COR-L47 (cell line): Measurements from ENCODE around the gene SYNGR3.

Experiments used
- DNase-seq: peaks from one replicate; lab custom pipeline; 2025; lab: John Stamatoyannopoulos, UW

SYNGR3 gene

DNA sequence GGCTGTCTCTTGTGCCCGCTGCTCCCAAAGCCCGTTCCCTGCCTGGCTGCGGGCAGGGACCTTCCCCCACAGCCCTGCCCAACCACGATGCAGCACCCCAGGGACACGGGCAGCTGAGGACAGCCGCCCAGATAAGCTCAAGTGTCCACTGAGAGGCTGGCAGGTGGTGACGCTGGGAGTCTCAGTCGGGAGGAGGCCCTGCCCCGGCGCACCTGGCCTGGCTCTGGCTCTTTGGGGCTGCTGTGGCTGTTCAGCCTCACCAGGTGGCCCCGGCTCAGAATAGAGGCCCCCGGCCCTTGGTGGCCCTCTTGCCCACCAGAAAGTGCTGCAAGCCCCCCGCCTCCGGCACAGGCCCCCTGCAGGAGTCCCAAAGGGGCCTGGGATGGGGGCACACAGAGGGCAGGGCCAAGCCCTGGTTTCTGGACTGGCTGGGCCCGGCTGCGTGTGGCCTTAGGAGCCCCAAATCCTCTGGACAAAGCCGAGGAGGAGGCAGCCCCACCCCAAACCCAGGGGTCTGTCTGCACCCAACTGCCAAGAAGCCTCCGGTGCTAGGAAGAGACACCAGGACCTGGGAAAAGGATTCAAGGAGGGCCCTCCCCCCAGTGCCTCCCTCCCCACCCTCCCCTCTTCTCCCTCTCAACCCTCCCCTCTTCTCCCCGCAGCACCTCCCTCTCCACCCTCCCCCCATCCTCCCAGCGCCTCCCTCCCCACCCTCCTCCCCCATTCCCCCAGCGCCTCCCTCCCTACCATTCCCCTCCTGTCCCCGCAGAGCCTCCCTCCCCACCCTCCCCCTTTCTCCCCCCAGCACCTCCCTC, 52.6 kb downstream of the SYNGR3 start:
- DNase-seq = no peak

DNA sequence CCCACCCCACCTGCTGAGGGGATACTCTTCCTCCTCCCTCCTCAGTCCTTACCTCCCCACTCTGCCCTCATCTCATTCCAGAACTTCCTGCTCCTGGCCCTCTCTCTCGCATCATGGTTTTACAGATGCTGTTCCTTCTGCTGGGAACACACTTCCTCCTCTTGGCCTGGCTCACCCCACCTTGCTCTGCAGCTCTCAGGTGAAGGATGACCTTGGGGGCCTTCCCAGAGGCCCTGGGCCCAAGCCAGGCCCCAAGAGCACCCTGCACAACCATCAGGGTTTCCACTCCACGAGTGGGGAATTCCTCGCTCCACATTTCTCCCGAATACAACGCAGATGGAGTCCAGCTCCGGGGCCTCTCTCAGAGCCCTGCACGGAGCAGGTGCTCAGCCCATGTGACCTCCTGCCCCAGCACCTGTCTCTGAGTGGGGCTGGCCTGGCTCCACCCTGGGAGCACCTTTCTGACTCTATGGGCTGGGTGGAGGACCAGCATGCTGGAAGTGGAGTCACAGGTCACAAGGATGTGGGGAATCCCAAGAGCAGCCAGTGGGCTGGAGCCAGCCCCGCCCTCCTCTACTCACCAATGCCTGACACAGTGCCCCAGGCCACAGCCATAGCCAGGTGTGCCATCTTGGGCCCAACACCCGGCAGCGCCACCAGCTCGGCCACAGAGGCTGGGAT, 53.4 kb downstream of the SYNGR3 start:
- no peak for DNase-seq
